GM18508 (cell line): Measurements from ENCODE around the gene TNFRSF12A.

ENCODE experiments used
- ATAC-seq: cut with Tn5 transposase; IDR thresholded peaks from one replicate; pipeline ENCODE4 v1.9.1; 2021; ENCODE audit warnings: moderate number of reproducible peaks; ENCODE audit not compliant: insufficient read depth, unreplicated experiment

The TNFRSF12A gene

GRCh38 chr16:3020247-3020603 is at the start of gene TNFRSF12A:
TNFRSF12A (plus strand) TSS chr16:3020368; CDS start chr16:3020398, 30 bp downstream.
- no peak for ATAC-seq

DNA sequence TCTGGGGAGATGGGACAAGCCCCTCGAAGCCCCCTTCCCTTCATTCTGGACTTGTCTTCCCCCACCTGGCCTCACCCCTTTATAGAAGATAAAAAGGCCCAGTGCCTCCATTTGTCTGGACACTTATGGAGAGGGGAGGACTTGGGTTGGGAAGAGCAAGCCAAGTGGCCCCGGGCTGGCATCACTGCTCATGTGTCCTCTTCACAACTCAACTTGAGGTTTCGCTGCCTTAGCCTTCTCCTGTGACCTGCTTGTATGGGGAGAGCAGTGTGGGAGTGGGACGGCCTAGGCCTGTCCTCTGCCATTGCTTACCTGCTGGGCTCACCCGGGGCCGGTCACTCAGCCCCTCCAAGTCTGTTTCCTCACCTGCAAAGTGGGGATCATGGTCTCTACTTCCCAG is 49.6 kb upstream of the TNFRSF12A start:
- ATAC-seq: no peak

DNA sequence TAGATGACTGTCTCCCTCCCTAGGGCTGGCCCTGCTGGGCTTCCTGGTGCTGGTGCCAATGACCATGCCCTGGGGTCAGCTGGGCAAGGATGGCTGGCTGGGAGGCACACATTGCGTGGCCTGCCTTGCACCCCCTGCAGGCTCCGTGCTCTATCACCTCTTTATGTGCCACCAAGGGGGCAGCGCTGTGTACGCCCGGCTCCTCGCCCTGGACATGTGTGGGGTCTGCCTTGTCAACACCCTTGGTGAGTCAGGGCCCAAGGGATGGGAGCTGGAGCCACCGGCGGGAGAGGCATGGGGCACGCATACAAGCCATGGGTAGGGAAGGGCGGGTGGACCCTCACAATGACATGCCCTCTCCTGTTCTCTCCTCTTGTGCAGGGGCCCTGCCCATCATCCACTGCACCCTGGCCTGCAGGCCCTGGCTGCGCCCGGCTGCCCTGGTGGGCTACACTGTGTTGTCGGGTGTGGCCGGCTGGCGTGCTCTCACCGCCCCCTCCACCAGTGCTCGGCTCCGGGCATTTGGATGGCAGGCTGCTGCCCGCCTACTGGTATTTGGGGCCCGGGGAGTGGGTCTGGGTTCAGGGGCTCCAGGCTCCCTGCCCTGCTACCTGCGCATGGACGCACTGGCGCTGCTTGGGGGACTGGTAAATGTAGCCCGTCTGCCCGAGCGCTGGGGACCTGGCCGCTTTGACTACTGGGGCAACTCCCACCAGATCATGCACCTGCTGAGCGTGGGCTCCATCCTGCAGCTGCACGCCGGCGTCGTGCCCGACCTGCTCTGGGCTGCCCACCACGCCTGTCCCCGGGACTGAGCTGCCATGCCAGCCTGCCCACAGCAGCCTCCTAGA is 48.8 kb upstream of the TNFRSF12A start:
- ATAC-seq: no peak

DNA sequence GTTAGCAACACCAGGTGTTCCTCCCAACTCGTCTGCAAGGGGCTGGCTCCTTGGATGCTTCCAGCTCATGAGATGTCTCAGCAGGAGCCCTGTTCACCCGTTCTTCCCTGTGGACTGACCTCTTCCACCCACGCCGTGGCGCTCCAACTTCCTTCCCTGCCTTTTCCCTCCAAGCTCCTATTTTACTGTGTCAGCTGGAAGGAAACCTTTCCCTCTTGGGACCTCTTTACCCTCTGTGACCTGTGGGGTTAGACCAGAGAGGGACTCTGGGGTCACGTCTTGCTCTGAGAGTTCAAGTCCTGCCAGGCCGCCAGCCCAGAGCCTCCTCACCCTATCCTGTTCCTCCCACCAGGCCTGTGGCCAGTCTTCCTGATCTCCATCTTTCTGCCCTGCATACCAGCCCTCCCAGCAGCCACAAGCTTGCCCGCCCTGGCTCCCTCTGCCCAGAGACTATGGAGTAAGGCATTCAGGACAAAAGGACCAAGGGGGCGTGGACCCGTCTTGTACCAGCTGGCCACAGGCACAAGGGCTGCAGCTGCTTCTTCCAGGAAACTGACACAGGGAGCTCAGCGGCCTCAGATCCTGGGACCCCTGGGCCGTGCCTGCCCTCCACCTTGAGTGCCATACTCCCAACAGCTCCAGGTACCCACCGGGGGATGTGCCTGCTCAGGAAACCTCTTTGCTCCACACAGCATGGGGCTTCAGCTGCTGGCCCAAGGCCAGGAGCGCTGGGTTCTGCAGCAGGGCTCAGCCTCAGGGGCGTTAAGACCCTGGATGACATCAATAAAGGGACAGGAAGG is 48.0 kb upstream of the TNFRSF12A start:
- no peak for ATAC-seq

GRCh38 chr16:2973093-2973492 is 47.1 kb upstream of the TNFRSF12A start:
- no peak for ATAC-seq

- no peak for ATAC-seq
These were observed 46.4 kb upstream of the TNFRSF12A start for GRCh38 chr16:2973605-2974318.

DNA sequence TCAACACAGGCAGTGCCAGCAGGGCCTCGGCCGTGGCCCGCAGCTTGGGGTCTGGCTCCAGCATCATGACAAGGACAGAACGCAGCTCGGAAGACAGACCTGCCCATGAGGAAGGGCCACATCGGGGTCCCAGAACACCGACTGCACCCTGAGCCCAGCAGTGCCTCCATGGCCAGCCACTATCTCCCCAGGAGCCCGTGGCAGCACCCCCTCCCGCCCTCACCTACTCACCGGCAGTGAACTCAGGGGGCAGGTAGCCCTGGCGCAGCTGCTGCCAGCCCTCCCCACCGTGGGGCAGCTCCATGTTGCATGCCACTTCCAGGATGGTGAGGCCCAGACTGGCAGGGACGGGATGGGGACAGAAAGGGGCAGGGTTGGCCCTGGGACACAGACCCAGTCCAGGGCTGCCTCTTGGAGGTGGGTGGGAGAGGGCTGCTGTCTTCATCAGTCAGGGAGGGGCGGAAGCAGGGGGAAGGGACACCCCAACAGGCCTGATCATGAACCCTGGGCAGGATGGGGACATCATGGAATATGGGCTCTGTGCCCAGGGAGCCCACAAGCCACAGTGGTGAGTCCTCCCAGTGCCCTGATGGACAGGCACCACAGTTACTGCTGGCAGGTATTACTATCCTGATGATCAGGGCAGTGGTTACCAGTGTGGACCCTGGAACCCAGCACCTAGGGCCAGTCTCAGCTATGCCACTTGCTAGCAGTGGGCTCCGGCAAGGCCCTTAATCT is 45.7 kb upstream of the TNFRSF12A start:
- ATAC-seq: no peak

DNA sequence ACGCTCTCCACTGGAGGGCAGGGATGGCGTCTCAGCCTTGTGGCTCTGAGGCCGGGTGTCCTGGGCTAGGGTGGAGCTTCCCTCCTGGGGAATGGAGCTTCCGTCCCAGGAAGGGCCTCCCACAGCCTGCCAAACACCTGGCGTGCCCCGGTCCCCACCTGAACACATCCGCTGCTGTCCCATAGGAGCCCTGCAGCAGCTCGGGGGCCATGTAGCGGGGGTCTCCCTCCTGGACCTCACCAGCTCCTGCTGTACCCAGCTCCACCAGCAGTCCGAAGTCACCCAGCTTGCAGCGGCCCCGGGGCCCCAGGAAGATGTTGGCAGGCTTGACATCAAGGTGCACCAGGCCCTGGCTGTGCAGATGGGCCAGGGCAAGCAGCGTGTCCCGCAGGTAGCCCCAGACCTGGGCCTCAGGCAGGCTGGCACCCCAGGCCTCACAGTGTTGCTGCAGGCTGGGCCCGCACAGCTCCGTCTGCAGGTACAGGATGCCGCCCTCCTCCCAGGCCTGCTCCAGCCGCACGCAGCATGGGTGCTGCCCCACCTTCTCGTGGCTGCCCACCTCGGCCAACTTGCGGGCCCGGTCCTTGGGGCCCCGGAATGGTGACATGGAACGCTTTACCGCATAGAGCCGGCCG is 44.9 kb upstream of the TNFRSF12A start:
- no peak for ATAC-seq

DNA sequence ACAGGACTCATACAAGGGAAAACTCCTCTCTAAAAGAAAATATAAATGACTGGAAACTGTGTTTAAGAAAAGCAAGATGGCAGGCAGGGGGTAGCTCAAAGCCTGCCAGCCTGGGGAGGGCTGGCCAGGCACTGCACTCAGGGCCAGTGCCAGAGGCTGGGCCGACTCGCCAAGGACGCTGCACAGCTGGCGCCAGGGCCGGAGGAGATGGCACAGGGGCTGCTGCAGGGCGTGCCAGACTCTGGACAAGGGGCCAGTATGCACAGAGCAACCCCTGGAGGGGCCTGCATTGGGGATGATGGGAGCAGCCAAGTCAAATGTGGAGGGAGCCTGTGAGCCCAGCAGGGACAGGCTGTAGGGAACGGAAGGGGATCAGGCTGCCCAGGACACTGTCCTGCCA is 44.0 kb upstream of the TNFRSF12A start:
- ATAC-seq: no peak

GRCh38 chr16:2976673-2977072 is 43.5 kb upstream of the TNFRSF12A start:
- ATAC-seq: no peak

DNA sequence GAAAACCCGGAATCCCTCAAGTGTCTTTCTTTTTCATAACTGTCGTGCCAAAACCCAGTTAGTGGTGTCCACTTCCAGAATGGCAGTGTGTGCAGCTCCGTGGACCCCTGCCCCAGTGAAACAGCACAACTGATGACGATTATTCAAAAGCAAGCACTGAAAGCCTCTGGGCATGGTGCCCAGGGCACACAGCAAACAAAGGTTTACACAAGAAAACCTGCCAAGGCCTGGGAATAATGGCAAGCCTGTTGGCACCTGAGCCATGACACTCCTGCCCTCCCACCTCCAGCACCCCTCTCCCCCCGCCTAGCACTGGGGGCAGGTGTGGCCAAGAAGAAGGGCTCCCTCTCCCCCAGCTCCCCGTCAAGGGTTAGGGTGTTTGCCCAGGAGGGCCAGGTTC is 42.7 kb upstream of the TNFRSF12A start:
- no peak for ATAC-seq

DNA sequence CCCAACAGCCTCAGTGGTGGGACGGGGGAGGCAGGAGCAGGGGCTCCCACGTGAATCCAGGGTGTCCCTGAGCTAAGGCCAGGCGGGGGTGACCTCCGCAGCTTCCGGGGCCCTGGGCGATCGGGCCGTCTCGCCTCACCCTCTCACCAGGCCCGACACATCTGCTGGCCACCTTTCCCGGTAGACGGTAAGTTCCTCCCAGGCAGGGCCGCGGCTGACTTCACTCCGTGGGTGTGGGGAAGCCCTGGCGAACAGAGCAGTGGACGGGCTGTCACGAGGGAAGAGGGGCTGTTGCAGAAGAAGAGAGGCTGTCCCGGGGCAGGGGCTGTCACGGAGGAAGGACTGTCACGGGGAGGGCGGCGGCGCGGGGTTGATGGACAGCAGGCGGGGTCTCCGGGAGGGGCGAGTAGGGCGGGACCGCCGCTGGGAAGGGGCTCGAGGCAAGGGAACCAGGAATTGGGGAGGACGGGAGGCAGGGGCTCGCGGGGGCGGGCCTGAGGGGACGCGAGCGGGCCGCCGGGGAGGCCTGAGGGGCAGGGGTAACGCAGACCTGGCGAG is 40.4 kb upstream of the TNFRSF12A start:
- ATAC-seq: no peak

DNA sequence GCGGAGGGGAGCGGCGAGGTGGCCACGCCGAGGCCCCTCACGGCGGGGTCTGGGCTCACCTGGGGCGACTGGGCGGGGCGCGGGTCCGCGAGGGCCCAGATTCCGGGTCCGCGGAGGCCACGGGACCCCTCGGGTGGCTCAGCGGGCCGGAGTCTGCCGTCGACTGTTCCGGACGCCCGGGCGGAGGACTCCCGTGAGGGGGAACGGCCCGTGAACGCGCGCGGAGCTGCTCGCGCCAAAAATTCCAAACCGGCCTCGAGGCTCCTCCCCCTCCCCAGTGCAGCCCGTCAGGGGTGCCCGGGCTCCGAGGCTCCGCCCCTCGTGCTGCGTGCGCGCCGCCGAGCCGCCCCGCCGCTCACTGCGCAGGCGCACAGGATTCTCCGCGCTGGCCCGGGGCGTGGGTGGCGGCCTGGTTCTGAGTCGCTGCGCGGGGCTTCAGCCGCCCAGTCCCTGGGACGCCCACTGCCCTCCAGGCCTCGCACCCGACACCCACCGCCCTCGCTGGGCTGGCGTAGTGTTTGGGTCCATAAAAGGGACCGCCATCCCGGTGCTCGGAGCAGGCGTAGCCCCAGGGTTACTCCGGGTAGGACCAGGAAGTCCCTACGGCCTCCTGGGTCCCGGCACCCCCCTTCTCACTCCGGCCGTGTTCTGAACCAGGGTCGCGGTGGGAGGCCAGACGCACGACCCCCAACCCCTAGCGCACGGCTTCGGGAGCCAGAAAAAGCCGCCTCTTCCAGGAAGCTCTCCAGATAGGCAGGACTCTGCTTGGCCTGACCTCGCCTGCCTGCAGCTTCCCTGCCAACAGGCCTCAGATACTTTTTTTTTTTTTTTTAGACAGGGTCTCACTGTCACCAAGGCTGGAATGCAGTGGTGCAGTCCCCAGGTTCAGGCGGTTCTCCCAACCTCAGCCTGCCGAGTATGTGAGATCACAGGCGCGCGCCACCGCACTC is 39.7 kb upstream of the TNFRSF12A start, which contains the start of gene PKMYT1:
TSS of gene PKMYT1 (minus strand) at position 220 of the 950 bp plus-strand sequence. CDS start 789 bp downstream, outside the sequence.
- no peak for ATAC-seq

DNA sequence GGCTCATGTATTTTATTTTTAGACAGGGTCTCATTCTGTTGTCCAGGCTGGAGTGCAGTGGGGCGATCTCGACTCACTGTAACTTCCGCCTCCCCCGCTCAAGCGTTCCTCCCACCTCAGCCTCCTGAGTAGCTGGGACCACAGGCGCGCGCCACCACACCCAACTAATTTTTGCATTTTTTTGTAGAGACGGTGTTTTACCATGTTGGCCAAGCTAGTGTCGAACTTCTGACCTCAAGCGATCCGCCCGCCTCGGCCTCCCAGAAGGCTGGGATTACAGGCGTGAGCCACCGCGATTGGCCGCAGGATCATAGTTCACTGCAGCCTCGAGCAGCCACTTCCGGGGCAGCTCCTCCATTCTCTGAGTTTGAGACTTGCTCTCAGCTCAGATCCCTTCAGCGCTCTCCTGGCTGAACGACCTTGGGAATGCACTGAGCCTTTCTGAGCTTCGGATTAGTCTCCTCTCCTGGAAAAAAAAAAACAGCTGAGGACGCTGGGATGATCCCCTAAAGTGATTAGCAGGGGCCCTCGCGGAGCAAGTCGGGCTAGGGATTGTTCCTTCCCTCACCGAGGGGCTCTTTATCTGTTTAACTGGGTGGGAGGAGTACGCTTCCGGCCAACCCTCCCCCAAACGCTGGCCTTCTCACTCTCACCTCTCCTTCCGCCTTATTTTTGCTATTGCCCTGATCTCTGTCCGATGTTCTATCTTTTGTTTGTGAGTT is 38.8 kb upstream of the TNFRSF12A start:
- ATAC-seq: no peak

DNA sequence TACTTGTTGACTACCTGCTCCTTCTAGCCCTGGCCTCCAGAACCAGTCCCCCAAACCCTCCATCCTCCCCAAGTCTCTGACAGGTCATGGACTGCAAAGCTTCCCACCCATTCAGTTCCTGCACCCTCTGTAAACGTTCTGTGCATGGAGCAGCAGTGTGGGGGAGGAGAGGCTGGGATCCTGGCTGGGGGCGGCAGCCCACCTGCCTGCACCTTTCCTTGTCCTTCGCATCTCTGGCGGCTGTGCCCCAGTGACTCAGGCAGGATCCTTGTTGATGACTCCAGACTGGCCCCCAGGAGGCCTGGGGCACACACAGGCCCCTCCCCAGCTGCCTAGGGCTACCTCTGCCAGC is 38.3 kb upstream of the TNFRSF12A start:
- ATAC-seq: no peak

DNA sequence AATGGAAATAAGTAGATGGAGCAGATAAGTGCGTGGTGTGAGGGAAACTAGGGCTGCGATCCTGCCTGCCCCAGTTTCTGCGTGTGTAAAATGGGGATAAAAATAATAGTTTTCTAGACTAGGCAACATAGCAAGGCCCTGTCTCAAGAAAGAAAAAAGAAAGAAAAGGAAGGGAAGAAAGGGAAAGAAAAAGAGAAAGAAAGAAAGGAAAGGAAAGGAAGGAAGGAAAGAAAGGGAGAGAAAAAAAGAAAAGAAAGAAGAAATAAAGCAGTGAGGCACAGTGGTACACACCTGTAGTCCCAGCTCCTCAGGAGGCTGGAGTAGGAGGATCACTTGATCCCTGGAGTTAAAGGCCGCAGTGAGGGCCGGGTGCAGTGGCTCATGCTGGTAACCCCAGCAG is 37.8 kb upstream of the TNFRSF12A start:
- ATAC-seq: no peak

- ATAC-seq: no peak
These were observed 36.4 kb upstream of the TNFRSF12A start for GRCh38 chr16:2983706-2984136.

DNA sequence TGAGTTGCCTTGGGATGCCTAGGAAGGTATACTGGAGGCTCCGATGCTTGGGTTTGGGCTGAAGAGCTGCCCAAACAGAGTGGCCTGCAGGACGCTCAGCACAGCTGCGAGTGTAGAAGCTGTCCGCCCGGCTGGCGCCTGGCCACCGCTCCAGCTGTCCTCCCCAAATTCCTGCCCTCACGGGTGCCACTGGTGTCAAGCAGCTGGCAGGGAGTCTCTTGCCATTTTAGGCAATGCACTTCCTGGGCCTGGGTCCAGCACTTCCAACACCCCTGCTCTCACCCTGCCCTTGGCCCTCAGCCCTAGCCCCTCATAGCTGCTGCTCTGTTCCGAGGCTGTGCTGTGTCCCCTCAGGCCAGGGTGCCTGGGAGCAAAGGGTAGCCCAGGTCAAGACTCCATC is 34.7 kb upstream of the TNFRSF12A start:
- no peak for ATAC-seq
